GM19467 (cell line): ENCODE data around the gene SDC4.
A peak's percentile ranks its signal among the peaks of the same experiment; 100 is the strongest.

ENCODE experiments used
- ATAC-seq: cut with Tn5 transposase; IDR thresholded peaks from one replicate; pipeline ENCODE4 v1.9.1; 2021; ENCODE audit warnings: mild to moderate bottlenecking, moderate library complexity; ENCODE audit not compliant: unreplicated experiment

SDC4 gene

GRCh38 chr20:45301824-45302271, 46.4 kb downstream of the SDC4 start:
- no peak for ATAC-seq

DNA sequence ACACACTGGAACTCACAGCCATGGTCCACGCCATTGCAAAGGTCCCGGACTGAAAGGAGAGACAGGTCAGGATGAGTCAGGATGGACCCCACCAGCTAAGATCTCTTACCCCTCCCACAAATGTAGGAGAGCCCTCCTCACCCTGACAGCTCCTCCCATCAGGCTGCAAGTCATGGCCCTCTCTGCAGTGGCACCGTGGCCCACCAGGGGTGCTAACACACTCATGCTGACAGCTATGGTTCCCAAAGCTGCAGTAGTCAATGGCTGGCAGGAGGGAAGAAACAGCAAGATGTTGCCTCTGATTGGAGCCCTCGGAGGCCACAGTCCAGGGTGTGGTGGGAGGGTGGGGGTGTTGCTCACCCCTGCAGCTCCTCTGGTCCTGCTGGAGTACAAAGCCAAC, 47.3 kb downstream of the SDC4 start:
- ATAC-seq, result no peak

GRCh38 chr20:45299786-45300185, 48.4 kb downstream of the SDC4 start:
- no peak for ATAC-seq

DNA sequence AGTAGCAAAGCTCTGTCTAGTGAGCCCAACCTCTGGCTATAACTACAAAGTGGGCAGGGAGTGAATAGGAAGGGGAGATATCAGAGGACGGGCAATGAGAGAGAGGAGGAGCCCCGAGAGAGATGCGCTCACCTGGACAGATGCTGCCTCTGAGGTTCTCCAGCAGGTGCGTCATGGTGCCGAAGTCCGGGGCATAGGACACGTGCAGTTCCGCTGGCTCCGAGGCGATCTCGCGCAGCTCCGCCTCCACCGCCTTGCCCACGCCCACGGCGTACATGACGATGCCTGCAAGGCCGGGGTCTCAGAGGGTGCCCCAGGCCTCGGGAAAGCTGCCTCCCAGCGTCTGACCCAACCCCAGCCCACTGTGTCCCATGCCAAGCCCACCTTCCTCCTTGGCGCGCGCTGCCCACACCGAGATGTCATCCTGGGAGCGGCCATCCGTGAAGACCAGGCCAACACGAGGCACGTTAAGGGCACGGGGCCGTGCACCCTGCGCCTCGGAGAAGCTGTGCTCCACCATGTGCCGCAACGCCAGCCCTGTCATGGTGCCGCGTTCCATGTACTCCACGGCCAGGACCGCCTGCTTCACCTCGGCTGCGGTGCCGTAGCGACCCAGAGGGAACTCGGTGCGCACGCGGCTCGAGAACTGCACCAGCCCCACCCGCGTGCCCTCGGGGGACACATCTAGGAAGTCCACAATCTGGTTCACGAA, 50.3 kb downstream of the SDC4 start:
- ATAC-seq, result no peak

DNA sequence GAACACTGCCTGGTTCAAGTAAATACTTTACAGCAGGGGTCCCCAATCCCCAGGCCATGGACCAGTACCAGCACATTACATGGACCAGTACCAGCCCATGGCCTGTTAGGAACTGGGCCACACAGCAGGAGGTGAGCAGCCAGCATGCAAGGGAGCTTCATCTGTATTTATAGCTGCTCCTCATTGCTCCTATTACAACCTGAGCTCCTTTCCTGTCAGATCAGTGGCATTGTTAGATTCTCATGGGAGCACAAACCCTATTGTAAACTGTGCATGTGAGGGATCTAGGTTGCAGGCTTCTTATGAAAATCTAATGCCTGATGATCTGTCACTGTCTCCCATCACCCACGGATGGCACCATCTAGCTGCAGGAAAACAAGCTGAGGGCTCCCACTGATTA, 53.6 kb downstream of the SDC4 start:
- no peak for ATAC-seq

DNA sequence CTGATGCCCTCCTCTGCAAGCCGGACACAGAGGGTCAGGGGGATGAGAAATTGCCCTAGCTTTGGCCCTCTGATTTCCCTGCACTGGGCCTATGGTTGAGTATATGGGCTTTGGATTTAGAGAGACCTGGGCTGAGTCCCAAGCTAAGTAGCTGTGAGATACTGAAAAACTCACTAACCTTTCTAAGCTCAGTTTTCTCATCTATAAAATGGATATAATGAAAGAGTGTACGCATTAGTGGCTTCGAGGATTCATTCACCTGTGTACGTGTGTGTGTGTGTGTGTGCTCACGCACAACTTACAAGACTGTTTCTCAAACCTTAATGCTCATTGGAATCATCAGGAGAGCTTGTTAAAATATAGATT, 54.2 kb downstream of the SDC4 start:
- no peak for ATAC-seq

DNA sequence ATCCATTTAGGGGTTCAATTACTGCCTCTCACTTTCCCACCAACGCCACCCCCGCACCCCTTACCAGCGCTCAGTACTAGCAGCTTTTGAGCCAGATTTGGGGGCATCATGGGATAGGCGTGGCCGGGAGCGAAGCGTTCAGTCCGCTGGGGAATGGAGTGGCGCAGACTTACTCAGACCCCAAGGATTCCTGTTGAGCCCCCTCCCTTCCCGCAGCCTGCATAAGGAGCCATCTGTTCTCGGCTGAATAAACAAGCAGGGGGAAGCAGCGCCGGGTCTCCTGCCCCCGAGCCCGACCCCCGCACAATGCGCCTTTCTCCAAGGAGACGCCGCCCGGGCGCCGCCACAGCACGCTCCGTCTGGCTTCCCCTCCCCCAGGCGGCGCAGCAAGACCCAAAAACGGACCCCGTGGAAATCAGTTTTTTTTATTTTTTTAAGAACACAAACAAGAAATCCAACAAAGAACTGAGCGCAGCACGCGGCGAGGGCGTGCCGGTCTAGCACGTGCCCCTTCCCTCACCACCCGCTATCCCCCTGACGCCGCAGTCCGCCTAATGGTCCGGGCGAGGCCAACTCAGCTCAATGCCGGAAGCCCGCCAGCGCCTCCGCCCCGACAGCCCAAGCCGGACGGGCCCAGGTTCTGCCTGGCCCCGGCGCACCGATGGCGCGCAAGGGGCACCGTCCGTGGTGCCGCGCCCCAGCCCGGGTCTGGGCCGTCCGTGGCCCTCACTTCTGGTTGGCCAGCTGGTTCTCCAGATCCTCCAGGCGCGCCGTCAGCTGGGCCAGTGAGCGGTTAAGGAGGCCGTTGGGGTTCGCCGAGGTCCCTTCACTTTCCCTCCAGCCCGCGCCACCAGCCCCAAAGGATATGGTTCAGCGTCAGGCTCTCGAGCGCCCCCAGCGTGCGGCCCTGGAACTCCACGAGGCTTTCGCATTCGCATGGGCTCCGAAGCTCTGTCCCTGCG, 54.9 kb downstream of the SDC4 start:
- peak; percentile 77 for ATAC-seq

DNA sequence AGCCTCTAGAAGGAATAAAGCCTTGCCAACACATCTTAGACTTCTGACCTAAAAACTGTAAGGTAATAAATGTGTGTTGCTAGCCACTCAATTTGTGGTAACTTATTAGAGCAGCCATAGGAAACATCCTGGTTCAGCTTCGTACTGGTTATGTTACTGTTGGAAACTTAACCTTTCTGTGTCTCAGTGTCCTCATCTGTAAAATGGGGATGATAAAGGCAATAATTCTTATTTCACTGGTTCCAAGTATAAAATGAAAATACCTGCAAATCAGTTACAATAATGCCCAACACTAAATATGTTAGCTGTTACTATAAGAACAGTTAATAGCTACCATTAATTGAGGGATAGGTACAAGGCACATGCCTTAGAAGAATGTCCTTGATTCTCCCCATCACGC, 55.9 kb downstream of the SDC4 start:
- no peak for ATAC-seq

GRCh38 chr20:45291526-45291925, 56.7 kb downstream of the SDC4 start:
- no peak for ATAC-seq

- ATAC-seq, result no peak
These were observed 57.4 kb downstream of the SDC4 start for GRCh38 chr20:45290677-45291355.

DNA sequence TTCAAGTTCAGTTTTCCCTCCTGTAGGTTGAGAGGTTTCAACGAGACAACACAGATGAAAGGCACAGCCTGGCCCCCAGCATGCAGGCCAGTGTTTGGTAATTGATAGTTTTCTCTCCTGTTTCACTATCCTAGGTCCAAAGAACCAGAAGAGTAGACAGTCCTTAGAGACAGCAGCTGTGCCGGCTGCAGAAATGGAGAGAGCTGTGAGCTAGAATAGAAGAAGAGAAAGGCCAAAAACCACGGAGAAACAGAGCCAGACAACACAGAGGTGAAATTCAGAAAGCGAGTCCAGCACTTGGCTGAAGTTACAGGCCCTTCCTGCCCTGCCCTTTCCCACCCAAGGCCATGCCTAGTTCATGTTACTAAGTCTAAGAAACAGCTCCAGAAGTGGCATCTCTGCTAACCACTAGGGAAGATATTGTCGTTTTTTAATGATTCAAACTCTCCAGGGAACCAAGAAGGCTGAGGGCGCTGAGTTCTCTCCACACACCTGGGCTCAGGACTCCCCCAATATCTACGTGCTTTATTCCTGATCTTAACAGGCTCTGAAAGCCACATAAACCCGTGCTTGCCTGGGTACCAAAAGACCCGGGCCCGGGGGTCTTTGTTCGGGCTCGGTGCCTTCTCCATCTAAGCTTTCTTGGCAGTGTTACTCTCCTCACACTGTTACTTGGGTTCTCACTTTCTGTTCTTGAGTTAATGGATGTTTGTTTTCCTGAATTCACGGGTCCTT, 58.1 kb downstream of the SDC4 start:
- ATAC-seq, result no peak

GRCh38 chr20:45288860-45289259, 59.4 kb downstream of the SDC4 start:
- no peak for ATAC-seq

DNA sequence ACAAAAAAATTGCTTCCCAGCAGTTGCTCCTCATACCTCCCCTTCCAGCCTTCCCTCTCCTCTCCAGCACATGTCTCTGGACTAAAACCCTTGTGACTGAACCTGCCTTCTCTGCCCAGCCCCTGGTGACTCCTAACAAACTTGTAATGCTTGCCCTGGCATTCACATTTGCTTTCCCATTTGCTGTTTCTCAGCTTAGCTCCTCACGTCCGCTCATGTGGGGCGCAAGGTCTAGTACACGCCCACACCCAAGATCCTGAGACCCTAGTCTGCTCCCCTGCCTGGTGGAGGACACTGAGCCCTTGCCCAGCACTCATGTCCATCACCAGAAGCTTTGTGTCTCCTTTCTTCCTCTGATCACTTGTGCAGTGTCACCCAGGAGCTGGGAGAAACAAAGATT, 59.8 kb downstream of the SDC4 start:
- no peak for ATAC-seq

GRCh38 chr20:45283551-45284057, 64.6 kb downstream of the SDC4 start:
- ATAC-seq, result no peak

GRCh38 chr20:45282700-45283550, 65.3 kb downstream of the SDC4 start:
- ATAC-seq, result no peak

GRCh38 chr20:45279992-45280391, 68.2 kb downstream of the SDC4 start:
- no peak for ATAC-seq

DNA sequence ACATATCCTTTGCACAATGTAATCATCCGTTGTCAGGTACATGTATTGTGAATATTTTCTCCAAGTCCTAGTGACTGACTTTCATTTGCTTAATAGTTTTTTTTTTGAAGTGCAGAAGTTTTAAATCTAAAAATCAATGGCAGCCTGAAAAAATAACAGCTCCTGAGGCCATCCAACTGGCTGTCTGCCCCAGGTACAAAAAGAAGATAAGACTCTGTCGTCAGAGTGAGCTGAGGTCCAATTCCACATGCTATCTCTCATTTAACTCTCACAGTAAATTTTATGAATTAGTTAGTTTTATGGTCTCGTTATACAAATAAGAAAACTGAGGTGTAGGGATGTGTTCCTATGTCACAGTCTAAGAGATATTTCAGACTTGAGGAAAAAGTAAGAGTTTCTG, 72.9 kb downstream of the SDC4 start:
- ATAC-seq, result no peak
